ENCODE results near the gene GRID2.
"Not testable (repeated sequence)": the region's sequence is repeated elsewhere in the genome, so short reads cannot be mapped to it uniquely, and the experiment has no call there.

Gene GRID2

DNA sequence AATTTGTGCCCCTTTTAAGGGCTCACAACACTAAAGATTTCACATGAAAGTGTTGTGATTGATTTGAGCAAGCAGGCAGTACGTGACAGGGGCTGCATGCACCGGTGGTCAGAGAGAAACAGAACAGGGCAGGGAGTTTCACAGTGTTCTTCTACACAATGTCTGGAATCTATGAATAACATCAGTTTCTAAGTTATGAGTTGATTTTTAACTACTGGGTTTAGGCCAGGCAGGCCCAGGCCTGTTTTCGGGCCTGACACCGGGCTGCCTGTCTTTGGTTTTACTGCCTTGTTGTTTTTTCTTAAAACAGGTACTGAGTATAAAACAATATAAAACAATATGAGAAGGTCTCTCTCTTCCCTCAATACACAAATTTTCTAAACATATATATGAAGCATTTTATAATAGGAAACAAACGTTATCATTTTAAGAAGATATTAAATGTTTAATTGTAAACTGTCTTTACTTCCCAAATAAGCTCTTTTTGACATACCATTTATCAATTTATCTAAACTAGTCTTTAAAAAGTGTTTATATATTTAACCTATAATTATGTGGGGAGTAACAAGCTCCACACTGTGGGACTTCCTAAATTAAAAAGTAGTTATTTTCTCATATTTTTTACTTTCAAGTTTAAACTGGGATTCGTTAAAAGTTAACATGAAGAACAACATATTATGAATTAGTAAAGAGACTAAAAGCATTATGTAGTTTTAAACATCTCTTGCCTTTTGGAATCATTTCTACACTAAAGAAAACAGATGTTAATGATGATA lies 997.2 kb downstream of the GRID2 start:
- ATAC-seq, result not testable (repeated sequence)

DNA sequence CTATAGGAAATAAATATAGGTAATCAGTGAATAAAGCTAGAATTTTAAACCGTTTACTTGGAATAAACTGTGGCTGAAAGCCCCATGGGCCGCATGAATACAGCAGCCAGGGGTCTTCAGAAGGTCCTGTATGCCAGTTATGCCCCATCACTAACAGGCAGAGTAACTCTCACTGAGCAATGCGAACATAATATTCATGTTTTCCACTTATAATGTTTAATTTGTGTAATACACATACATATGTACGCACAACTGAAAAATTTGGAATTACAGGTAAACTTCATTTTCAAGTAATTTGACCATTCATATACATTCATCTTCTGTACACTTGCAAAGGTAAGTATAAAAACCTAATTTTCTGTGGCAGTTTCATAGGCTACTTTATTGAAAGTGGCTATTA lies 998.5 kb downstream of the GRID2 start:
- TF ChIP-seq RARB (CRISPR knock-in tag; IDR thresholded peaks at IDR 0.05) (no peak), OSR1 (CRISPR knock-in tag; IDR thresholded peaks at IDR 0.05) (no peak), ZNF565 (CRISPR knock-in tag; conservative IDR thresholded peaks at IDR 0.05; ENCODE audit: low read depth) (no peak), ZC3H10 (CRISPR knock-in tag; IDR thresholded peaks at IDR 0.05) (no peak), ESRRG (CRISPR knock-in tag; IDR thresholded peaks at IDR 0.05) (no peak), ZFP30 (CRISPR knock-in tag; IDR thresholded peaks at IDR 0.05) (no peak), BACH2 (CRISPR knock-in tag; IDR thresholded peaks at IDR 0.05; ENCODE audit: borderline replicate concordance) (no peak), ISL1 (CRISPR knock-in tag; IDR thresholded peaks at IDR 0.05) (no peak), CSDC2 (CRISPR knock-in tag; IDR thresholded peaks at IDR 0.05) (no peak), TOX (CRISPR knock-in tag; IDR thresholded peaks at IDR 0.05; ENCODE audit: borderline replicate concordance) (no peak), ZFP3 (CRISPR knock-in tag; IDR thresholded peaks at IDR 0.05) (no peak), ZNF8 (CRISPR knock-in tag; IDR thresholded peaks at IDR 0.05) (no peak), TCF4 (CRISPR knock-in tag; IDR thresholded peaks at IDR 0.05; ENCODE audit: borderline replicate concordance) (no peak), ARNTL (CRISPR knock-in tag; IDR thresholded peaks at IDR 0.05; ENCODE audit: borderline replicate concordance, low read depth) (no peak)
- TF ChIP-seq, protein P1, sequence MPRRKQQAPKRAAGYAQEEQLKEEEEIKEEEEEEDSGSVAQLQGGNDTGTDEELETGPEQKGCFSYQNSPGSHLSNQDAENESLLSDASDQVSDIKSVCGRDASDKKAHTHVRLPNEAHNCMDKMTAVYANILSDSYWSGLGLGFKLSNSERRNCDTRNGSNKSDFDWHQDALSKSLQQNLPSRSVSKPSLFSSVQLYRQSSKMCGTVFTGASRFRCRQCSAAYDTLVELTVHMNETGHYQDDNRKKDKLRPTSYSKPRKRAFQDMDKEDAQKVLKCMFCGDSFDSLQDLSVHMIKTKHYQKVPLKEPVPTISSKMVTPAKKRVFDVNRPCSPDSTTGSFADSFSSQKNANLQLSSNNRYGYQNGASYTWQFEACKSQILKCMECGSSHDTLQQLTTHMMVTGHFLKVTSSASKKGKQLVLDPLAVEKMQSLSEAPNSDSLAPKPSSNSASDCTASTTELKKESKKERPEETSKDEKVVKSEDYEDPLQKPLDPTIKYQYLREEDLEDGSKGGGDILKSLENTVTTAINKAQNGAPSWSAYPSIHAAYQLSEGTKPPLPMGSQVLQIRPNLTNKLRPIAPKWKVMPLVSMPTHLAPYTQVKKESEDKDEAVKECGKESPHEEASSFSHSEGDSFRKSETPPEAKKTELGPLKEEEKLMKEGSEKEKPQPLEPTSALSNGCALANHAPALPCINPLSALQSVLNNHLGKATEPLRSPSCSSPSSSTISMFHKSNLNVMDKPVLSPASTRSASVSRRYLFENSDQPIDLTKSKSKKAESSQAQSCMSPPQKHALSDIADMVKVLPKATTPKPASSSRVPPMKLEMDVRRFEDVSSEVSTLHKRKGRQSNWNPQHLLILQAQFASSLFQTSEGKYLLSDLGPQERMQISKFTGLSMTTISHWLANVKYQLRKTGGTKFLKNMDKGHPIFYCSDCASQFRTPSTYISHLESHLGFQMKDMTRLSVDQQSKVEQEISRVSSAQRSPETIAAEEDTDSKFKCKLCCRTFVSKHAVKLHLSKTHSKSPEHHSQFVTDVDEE (CRISPR knock-in tag; IDR thresholded peaks at IDR 0.05), result no peak
- TF ChIP-seq, protein P2, sequence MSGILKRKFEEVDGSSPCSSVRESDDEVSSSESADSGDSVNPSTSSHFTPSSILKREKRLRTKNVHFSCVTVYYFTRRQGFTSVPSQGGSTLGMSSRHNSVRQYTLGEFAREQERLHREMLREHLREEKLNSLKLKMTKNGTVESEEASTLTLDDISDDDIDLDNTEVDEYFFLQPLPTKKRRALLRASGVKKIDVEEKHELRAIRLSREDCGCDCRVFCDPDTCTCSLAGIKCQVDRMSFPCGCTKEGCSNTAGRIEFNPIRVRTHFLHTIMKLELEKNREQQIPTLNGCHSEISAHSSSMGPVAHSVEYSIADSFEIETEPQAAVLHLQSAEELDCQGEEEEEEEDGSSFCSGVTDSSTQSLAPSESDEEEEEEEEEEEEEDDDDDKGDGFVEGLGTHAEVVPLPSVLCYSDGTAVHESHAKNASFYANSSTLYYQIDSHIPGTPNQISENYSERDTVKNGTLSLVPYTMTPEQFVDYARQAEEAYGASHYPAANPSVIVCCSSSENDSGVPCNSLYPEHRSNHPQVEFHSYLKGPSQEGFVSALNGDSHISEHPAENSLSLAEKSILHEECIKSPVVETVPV (CRISPR knock-in tag; IDR thresholded peaks at IDR 0.05), result no peak
- TF ChIP-seq, protein P3, sequence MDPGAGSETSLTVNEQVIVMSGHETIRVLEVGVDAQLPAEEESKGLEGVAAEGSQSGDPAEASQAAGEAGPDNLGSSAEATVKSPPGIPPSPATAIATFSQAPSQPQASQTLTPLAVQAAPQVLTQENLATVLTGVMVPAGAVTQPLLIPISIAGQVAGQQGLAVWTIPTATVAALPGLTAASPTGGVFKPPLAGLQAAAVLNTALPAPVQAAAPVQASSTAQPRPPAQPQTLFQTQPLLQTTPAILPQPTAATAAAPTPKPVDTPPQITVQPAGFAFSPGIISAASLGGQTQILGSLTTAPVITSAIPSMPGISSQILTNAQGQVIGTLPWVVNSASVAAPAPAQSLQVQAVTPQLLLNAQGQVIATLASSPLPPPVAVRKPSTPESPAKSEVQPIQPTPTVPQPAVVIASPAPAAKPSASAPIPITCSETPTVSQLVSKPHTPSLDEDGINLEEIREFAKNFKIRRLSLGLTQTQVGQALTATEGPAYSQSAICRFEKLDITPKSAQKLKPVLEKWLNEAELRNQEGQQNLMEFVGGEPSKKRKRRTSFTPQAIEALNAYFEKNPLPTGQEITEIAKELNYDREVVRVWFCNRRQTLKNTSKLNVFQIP (CRISPR knock-in tag; IDR thresholded peaks at IDR 0.05; ENCODE audit: borderline replicate concordance, low read depth), result no peak
- TF ChIP-seq, protein P4, sequence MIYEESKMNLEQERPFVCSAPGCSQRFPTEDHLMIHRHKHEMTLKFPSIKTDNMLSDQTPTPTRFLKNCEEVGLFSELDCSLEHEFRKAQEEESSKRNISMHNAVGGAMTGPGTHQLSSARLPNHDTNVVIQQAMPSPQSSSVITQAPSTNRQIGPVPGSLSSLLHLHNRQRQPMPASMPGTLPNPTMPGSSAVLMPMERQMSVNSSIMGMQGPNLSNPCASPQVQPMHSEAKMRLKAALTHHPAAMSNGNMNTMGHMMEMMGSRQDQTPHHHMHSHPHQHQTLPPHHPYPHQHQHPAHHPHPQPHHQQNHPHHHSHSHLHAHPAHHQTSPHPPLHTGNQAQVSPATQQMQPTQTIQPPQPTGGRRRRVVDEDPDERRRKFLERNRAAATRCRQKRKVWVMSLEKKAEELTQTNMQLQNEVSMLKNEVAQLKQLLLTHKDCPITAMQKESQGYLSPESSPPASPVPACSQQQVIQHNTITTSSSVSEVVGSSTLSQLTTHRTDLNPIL (CRISPR knock-in tag; IDR thresholded peaks at IDR 0.05; ENCODE audit: low read depth), result no peak
- TF ChIP-seq, protein P5, sequence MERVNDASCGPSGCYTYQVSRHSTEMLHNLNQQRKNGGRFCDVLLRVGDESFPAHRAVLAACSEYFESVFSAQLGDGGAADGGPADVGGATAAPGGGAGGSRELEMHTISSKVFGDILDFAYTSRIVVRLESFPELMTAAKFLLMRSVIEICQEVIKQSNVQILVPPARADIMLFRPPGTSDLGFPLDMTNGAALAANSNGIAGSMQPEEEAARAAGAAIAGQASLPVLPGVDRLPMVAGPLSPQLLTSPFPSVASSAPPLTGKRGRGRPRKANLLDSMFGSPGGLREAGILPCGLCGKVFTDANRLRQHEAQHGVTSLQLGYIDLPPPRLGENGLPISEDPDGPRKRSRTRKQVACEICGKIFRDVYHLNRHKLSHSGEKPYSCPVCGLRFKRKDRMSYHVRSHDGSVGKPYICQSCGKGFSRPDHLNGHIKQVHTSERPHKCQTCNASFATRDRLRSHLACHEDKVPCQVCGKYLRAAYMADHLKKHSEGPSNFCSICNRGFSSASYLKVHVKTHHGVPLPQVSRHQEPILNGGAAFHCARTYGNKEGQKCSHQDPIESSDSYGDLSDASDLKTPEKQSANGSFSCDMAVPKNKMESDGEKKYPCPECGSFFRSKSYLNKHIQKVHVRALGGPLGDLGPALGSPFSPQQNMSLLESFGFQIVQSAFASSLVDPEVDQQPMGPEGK (CRISPR knock-in tag; IDR thresholded peaks at IDR 0.05; ENCODE audit: borderline replicate concordance), result no peak
- ATAC-seq, result no peak

DNA sequence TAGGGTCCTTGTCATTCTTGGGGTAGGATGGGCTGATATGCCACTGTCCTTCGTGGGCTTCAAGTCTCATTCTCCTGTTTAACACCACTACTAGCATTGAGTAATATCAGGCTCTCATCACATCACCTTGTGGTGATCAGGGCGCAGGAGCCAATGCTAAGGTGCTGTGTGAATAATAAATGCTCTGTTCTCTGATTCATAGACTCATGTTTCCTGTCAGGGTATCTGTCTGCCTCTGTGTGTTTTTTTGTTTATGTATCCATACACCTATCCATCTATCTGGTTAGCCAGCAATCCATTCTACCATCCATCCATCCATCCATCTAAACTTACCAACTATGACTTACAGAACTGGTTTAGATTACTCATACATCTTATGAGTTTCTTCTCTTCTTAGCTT lies 999.7 kb downstream of the GRID2 start:
- no peak for ATAC-seq
- TF ChIP-seq ISL1 (CRISPR knock-in tag; IDR thresholded peaks at IDR 0.05) (no peak), PPARA (CRISPR knock-in tag; IDR thresholded peaks at IDR 0.05; ENCODE audit: borderline replicate concordance) (no peak), RARB (CRISPR knock-in tag; IDR thresholded peaks at IDR 0.05) (no peak), ZNF8 (CRISPR knock-in tag; IDR thresholded peaks at IDR 0.05) (no peak), ZNF565 (CRISPR knock-in tag; conservative IDR thresholded peaks at IDR 0.05; ENCODE audit: low read depth) (no peak), BACH2 (CRISPR knock-in tag; IDR thresholded peaks at IDR 0.05; ENCODE audit: borderline replicate concordance) (no peak), ARNTL (CRISPR knock-in tag; IDR thresholded peaks at IDR 0.05; ENCODE audit: borderline replicate concordance, low read depth) (no peak), CSDC2 (CRISPR knock-in tag; IDR thresholded peaks at IDR 0.05) (no peak)
- TF ChIP-seq, protein P5 (CRISPR knock-in tag; IDR thresholded peaks at IDR 0.05; ENCODE audit: borderline replicate concordance), result no peak
- TF ChIP-seq, protein P2 (CRISPR knock-in tag; IDR thresholded peaks at IDR 0.05), result no peak
- TF ChIP-seq, protein P1 (CRISPR knock-in tag; IDR thresholded peaks at IDR 0.05), result no peak

All from SK-N-SH treated with all-trans-retinoic acid at 6 μM for 48 hours (cell line).